BLaER1 (cell line): ENCODE measurements around the gene TFDP2.

Experiments used
- H3K27ac ChIP-seq: shearing (Covaris generic); formaldehyde crosslinking; 2 replicates; pipeline ENCODE4 v1.8.1; 2022
- H3K27me3 ChIP-seq: shearing (Covaris generic); formaldehyde crosslinking; 2 replicates; pipeline ENCODE4 v1.8.1; 2022
- H3K36me3 ChIP-seq: shearing (Covaris generic); formaldehyde crosslinking; 2 replicates; pipeline ENCODE4 v1.8.1; 2022
- H3K4me1 ChIP-seq: shearing (Covaris generic); formaldehyde crosslinking; 2 replicates; pipeline ENCODE4 v1.8.1; 2022
- H3K4me2 ChIP-seq: shearing (Covaris generic); formaldehyde crosslinking; 2 replicates; pipeline ENCODE4 v1.8.1; 2022
- H3K4me3 ChIP-seq: shearing (Covaris generic); formaldehyde crosslinking; 2 replicates; pipeline ENCODE4 v1.8.1; 2022
- H3K9ac ChIP-seq: shearing (Covaris generic); formaldehyde crosslinking; 2 replicates; pipeline ENCODE4 v1.8.1; 2022
- H3K9me3 ChIP-seq: shearing (Covaris generic); formaldehyde crosslinking; 2 replicates; pipeline ENCODE4 v1.8.1; 2022
- H4K20me1 ChIP-seq: shearing (Covaris generic); formaldehyde crosslinking; 2 replicates; pipeline ENCODE4 v1.8.1; 2022
- Cebpa-rat ChIP-seq: shearing (Covaris generic); IDR thresholded peaks from 2 replicates; pipeline ENCODE4 v1.8.1; 2022

TFDP2 gene

GRCh38 chr3:141955175-141955574, 194.2 kb downstream of the TFDP2 start:
- Histone ChIP-seq H3K27me3 (no peaks in the 10 kb centered on the region), H3K9ac (no peak overlapping the region), H4K20me1 (no peaks in the 10 kb centered on the region), H3K9me3 (no peaks in the 10 kb centered on the region), H3K36me3 (peaks cover 66% of the 10 kb centered on the region), H3K4me3 (no peak overlapping the region), H3K4me2 (peak overlapping the region; percentile 30; the same call in 1 of the 2 replicates), H3K27ac (0 out of 2 replicates have a peak overlapping the region, but pooled peaks have one; percentile 9), H3K4me1 (peaks cover 23% of the 10 kb centered on the region)
- TF ChIP-seq Cebpa-rat: no peak

- Histone ChIP-seq H3K9me3 (peaks cover 8% of the 10 kb centered on the region; the same call in 1 of the 2 replicates), H3K36me3 (peaks cover 64% of the 10 kb centered on the region), H3K4me3 (no peak overlapping the region), H4K20me1 (no peaks in the 10 kb centered on the region), H3K4me1 (peaks cover 25% of the 10 kb centered on the region), H3K4me2 (no peak overlapping the region), H3K27me3 (no peaks in the 10 kb centered on the region), H3K9ac (no peak overlapping the region), H3K27ac (no peak overlapping the region)
- no peak for TF ChIP-seq Cebpa-rat
These were observed 196.7 kb downstream of the TFDP2 start for GRCh38 chr3:141952611-141953010.

GRCh38 chr3:141950572-141951493, 198.5 kb downstream of the TFDP2 start:
- peak overlapping the region; percentile 59 for H3K4me2 ChIP-seq
- H3K9ac ChIP-seq: no peak overlapping the region
- peaks cover 8% of the 10 kb centered on the region; the same call in 1 of the 2 replicates for H3K9me3 ChIP-seq
- H4K20me1 ChIP-seq: no peaks in the 10 kb centered on the region
- TF ChIP-seq Cebpa-rat: no peak
- peaks cover 24% of the 10 kb centered on the region for H3K4me1 ChIP-seq
- H3K27me3 ChIP-seq: no peaks in the 10 kb centered on the region
- peaks cover 56% of the 10 kb centered on the region for H3K36me3 ChIP-seq
- H3K27ac ChIP-seq: 0 out of 2 replicates have a peak overlapping the region, but pooled peaks have one; percentile 15
- no peak overlapping the region for H3K4me3 ChIP-seq

- no peak overlapping the region for H3K9ac ChIP-seq
- H3K9me3 ChIP-seq: peaks cover 8% of the 10 kb centered on the region; the same call in 1 of the 2 replicates
- H3K27me3 ChIP-seq: no peaks in the 10 kb centered on the region
- TF ChIP-seq Cebpa-rat: no peak
- no peaks in the 10 kb centered on the region for H4K20me1 ChIP-seq
- no peak overlapping the region for H3K4me3 ChIP-seq
- H3K27ac ChIP-seq: no peak overlapping the region
- peaks cover 62% of the 10 kb centered on the region for H3K36me3 ChIP-seq
- peaks cover 15% of the 10 kb centered on the region for H3K4me1 ChIP-seq
- peak overlapping the region; percentile 59; the same call in 1 of the 2 replicates for H3K4me2 ChIP-seq
These were observed 199.4 kb downstream of the TFDP2 start for GRCh38 chr3:141949972-141950371.

- Histone ChIP-seq H3K4me2 (no peak overlapping the region), H3K27ac (no peak overlapping the region), H3K9me3 (peaks cover 8% of the 10 kb centered on the region; the same call in 1 of the 2 replicates), H3K36me3 (peaks cover 62% of the 10 kb centered on the region), H3K27me3 (no peaks in the 10 kb centered on the region), H4K20me1 (no peaks in the 10 kb centered on the region), H3K4me1 (peaks cover 14% of the 10 kb centered on the region), H3K4me3 (no peak overlapping the region), H3K9ac (no peak overlapping the region)
- no peak for TF ChIP-seq Cebpa-rat
These were observed 199.9 kb downstream of the TFDP2 start for GRCh38 chr3:141949399-141949798.

GRCh38 chr3:141945726-141946485, 203.4 kb downstream of the TFDP2 start:
- H3K9ac ChIP-seq: no peak overlapping the region
- H3K27ac ChIP-seq: no peak overlapping the region
- peaks cover 8% of the 10 kb centered on the region; the same call in 1 of the 2 replicates for H3K9me3 ChIP-seq
- no peak overlapping the region for H3K4me2 ChIP-seq
- no peaks in the 10 kb centered on the region for H4K20me1 ChIP-seq
- no peak overlapping the region for H3K4me3 ChIP-seq
- TF ChIP-seq Cebpa-rat: no peak
- peaks cover 9% of the 10 kb centered on the region for H3K4me1 ChIP-seq
- peaks cover 42% of the 10 kb centered on the region for H3K36me3 ChIP-seq
- no peaks in the 10 kb centered on the region for H3K27me3 ChIP-seq

- no peak overlapping the region for H3K4me2 ChIP-seq
- no peaks in the 10 kb centered on the region for H3K4me1 ChIP-seq
- no peak for TF ChIP-seq Cebpa-rat
- no peak overlapping the region for H3K9ac ChIP-seq
- H3K27me3 ChIP-seq: no peaks in the 10 kb centered on the region
- H3K36me3 ChIP-seq: peaks cover 10% of the 10 kb centered on the region
- no peak overlapping the region for H3K27ac ChIP-seq
- H3K9me3 ChIP-seq: no peaks in the 10 kb centered on the region
- no peaks in the 10 kb centered on the region for H4K20me1 ChIP-seq
- no peak overlapping the region for H3K4me3 ChIP-seq
These were observed 207.3 kb downstream of the TFDP2 start for GRCh38 chr3:141942006-141942405.

- peaks cover 9% of the 10 kb centered on the region for H3K36me3 ChIP-seq
- no peak overlapping the region for H3K9ac ChIP-seq
- no peaks in the 10 kb centered on the region for H4K20me1 ChIP-seq
- no peaks in the 10 kb centered on the region for H3K4me1 ChIP-seq
- H3K4me2 ChIP-seq: no peak overlapping the region
- TF ChIP-seq Cebpa-rat: no peak
- no peak overlapping the region for H3K4me3 ChIP-seq
- no peaks in the 10 kb centered on the region for H3K9me3 ChIP-seq
- no peaks in the 10 kb centered on the region for H3K27me3 ChIP-seq
- H3K27ac ChIP-seq: no peak overlapping the region
These were observed 208.3 kb downstream of the TFDP2 start for GRCh38 chr3:141941093-141941492.

GRCh38 chr3:141940194-141940776, 209.1 kb downstream of the TFDP2 start:
- no peaks in the 10 kb centered on the region for H4K20me1 ChIP-seq
- no peaks in the 10 kb centered on the region for H3K9me3 ChIP-seq
- no peak overlapping the region for H3K4me2 ChIP-seq
- H3K4me1 ChIP-seq: no peaks in the 10 kb centered on the region
- H3K4me3 ChIP-seq: no peak overlapping the region
- no peak overlapping the region for H3K9ac ChIP-seq
- H3K27me3 ChIP-seq: no peaks in the 10 kb centered on the region
- no peak overlapping the region for H3K27ac ChIP-seq
- no peak for TF ChIP-seq Cebpa-rat
- peaks cover under 1% of the 10 kb centered on the region; the same call in 1 of the 2 replicates for H3K36me3 ChIP-seq
